ENCODE data around the gene NECAB2. TPM values are rescaled to one million over a fixed set of nuclear protein-coding genes. Genes with fewer than 3 reads are reported as not detected.

Gene NECAB2
- total RNA-seq, 2 experiments from 2014 or later, result not detected

Other genes starting within 250 kb of the NECAB2 start
- 10 to 100 TPM; 56.4 to 63.2 TPM for gene HSBP1, start 160.3 kb upstream of the NECAB2 start, total RNA-seq
- 1 to 10 TPM; 6.1 to 7.0 TPM for gene MLYCD, start 69.1 kb upstream of the NECAB2 start, total RNA-seq
- gene OSGIN1, start 15.0 kb upstream of the NECAB2 start, total RNA-seq, result 1 to 10 TPM in 1 of 2 experiments, under 1 TPM in 1; 0.85 to 1.1 TPM
- not detected for gene SLC38A8, start 74.6 kb downstream of the NECAB2 start, total RNA-seq
- 10 to 100 TPM; 73.2 to 85.4 TPM for gene MBTPS1, start 148.7 kb downstream of the NECAB2 start, total RNA-seq
- gene HSDL1, start 176.9 kb downstream of the NECAB2 start, total RNA-seq, result 10 to 100 TPM; 10.7 to 12.5 TPM
- not detected for gene DNAAF1, start 177.1 kb downstream of the NECAB2 start, total RNA-seq
- gene TAF1C, start 218.8 kb downstream of the NECAB2 start, total RNA-seq, result 10 to 100 TPM; 69.6 to 70.8 TPM
- not detected for gene ADAD2, start 222.9 kb downstream of the NECAB2 start, total RNA-seq

Data from activated naive CD8-positive, alpha-beta T cell treated with anti-CD3 and anti-CD28 coated beads, Interleukin-2, amount 10 ng/mL, durations not matched to agents 7 days and 5 days (primary cell).